NCI-H187 (cell line): Measurements from ENCODE around the gene TPR.
"Not testable (repeated sequence)": the region's sequence is repeated elsewhere in the genome, so short reads cannot be mapped to it uniquely, and the experiment has no call there.

Experiments used
- DNase-seq, 2 experiments: peaks; one replicate each; lab custom pipeline; 2025; lab: John Stamatoyannopoulos, UW

The TPR gene

DNA sequence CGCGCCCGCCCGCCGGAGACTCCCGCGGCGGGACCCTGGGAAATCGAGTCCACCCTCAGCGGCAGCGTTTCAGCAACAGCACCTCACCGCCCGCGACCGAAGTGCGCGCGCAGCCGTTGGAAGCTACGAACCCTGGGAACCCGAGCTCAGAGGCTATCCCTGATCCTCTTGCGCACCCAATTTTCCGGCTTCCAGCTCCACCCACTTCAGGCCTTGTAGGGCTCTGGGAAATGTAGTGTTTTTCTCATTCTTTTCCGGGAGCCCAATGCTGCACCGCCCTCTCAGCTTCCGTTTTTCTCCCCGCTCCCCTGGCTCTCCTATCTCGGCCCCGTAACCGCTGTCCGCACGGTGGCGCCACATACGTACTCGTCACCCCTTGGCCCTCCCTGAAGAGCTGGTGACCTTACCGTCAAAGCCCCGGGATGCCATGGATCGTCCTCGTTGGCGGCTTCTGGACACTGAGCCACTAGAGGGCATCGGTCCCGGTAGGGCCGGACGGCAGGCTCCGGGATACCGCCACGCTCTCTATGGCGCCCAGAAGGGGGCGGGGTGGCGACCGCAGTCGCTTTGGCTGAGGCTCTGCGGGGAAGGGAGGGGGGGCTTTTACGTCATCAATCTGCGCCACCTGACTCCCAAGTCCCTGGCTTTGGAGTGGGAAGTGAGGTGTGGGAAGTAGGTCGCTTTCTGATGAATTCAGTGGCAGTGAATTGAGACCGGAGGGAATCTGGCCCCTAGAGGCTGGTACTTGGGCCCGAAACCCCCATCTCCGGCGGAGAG, at the start of gene TPR, which contains the start of gene ODR4:
Gene TPR (minus strand): TSS at position 102 of the 777 bp plus-strand sequence. CDS start 225 bp downstream, outside the sequence.
Gene ODR4 (plus strand): TSS at position 687 of the 777 bp plus-strand sequence. CDS start 3,948 bp downstream, outside the sequence.
- DNase-seq: peak; percentile 100

DNA sequence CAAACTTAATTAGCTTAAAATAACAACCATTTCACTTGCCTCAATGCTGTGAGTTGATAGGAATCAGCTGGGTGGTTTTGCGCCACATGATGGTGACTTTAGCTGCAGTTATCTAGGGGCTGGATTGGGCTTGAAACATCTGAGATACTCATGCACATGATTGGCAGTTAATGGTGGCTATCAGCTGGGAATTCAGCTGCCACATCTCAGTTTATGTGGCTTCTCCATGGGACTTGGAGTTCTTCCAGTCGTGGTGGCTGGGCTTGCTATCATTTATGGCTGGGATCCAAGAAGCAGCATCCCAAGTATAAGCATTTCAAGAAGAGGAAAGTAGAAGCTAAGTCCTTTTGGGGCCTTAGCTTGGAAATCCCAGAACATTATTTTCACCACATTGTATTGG, 49.5 kb upstream of the TPR start:
- no peak for DNase-seq

DNA sequence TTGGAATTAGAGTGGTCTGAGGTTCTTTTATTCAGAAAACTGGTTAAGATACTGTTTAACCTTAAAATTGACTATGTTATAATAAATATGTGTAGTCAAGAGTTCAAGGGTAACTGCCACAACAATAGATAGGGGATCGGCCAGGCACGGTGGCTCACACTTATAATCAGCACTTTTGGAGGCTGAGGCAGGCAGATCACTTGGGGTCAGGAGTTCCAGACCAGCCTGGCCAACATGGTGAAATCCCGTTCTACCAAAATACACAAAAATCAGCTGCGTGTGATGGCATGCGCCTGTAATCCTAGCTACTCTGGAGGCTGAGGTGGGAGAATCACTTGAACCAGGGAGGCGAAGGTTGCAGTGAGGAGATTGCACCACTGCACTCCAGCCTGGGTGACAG, 46.4 kb upstream of the TPR start:
- DNase-seq: no peak

DNA sequence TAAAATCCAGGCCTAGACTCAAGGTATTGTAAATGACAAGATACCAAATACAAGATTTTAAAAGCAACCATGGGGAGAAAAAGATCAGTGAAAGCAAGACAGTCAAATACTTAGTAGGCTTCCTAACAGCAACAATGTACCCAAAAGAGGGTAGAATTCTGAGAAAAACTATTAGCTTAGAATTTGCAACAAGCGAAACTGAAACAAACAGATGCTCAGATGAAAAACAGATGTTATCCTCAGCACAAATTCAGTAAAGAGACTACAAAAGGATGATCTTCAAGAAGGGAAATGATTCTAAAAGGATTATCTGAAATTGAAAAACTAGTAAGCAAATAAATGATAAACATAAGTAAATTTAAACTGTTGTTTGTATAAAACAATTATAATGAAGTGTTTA, 45.9 kb upstream of the TPR start:
- DNase-seq: no peak

DNA sequence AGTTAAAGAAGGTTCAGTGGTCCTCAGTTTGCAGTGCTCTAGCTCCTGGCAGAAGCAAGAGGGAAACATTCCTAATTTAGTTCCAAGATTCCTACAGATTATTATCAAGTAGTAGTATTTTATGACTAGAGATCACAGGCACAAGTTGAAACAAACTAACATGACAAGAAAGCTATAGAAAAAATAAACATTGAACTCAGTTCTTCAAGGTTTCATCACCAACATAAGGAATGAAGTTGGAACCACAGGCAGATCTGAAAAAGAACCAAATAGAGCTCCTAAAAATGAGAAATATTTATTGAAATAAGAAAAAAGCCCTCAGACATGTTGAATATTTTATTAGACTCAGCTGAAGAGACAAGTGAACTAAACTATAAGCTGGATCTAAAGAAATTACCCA, 45.3 kb upstream of the TPR start:
- DNase-seq: no peak

DNA sequence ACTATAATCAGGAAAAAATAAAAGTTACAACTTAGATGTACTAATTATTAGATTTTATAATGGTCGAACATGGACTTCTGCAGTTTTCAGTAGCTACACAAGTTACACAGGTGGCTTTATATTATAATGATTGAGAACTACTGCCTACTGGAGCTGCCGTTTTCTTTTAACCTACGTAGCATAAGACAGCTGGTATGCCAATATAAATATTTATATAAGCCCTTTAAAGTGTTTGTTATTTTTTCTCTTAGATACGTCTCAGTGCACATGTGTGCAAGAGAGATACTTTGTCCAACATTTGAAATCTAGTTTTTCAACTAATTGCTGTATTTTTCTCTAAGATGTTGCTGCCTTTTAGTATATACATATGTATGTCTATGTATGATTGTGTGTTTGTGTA, 43.5 kb upstream of the TPR start:
- DNase-seq: no peak

DNA sequence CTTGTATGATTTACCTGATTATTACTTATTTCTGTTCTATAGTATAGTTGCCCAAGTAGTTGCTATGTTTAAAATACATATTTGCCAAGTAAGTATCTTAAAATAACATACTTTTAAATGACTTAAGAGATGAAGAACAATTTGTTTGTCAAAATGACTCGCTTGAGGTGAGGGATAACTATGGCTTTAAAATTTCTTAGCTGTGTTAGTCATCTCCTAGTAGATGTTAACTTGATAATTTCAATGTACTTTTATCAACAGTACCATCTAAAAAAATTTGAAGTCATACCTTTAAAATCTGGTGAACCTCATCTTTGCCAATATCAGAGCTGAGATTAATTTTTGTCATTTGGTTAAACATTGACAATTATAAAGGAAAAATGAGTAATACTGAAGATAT, 38.3 kb upstream of the TPR start:
- no peak for DNase-seq

DNA sequence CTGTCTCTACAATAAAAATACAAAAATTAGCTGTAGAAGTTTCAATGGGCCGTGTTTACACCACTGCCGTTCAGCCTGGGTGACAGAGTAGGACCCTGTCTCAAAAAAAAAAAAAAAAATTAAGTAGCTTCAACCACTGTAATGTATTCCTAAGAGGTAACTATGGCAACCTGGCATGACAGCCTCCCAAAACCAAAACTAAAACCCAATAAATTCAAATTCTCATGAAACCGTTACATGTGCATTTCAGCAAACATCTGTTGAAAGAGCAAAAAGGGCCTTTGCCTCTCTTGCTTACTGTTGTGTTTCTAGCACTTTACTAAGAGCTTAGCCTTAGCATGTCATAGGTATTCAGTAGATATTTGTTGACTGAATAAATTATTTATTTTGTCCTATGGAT, 34.0 kb upstream of the TPR start:
- no peak for DNase-seq

DNA sequence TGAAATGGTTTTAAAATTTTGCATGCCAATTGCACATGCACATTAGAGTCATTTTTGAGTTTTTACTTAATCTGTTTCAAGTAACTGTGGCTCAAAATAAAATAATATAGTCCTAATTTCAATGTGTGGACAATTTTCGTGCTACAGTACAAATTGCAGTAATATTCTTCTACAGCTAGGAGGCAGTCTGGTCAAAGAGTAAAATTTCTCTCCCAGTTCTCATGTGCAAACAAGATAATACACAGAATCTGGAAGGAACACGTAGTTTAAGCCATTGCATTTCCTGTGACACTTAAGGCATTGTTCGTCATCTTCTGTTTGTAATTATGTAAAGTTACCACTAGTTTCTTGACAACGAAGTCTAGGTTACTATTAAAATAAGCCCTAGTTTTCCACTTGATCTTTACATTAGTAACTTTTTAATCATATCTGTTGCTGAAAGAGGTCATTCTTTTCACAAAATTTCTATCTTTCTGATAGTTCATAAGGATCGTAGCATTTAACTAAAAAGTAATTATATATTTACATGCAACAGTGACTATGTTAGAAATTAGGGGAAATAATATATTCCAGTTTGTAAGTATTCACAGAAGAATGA, 29.5 kb upstream of the TPR start:
- DNase-seq: no peak

DNA sequence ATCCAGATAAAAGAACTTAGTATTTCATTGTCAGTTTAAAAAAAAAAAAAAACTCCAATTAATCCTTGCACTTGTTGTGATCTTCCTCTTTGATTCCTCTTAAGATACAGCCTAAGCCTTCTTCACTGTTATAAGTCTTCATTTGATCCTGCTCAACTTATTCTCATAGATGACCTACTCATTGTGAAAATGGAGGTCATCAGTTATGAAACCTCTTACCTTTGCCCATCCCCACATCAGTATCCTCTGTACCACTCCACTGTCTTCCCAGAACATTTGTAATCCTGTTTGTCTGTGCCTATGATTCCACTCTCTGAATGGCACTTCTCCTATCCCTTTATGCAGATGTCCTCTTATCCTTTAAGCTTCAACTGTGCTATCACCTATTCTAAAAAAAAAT, 28.6 kb upstream of the TPR start:
- DNase-seq: no peak

DNA sequence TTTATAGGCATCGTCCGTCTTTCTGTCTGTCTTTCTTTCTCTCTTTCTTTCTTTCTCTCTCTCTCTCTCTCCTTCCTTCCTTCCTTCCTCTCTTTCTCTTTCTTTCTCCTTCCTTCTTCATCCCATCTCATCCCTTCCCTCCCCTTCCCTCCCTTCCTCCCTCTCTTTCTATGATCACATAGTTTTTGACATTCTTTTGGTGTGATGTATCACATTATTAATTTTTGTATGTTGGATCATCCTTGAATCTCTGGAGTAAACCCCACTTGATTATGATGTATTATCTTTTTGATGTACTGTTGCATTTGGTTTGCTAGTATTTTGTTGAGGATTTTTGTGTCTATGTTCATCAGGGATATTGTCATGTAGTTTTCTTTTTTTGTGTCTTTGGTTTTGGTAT, 26.4 kb upstream of the TPR start:
- DNase-seq: not testable (repeated sequence)

DNA sequence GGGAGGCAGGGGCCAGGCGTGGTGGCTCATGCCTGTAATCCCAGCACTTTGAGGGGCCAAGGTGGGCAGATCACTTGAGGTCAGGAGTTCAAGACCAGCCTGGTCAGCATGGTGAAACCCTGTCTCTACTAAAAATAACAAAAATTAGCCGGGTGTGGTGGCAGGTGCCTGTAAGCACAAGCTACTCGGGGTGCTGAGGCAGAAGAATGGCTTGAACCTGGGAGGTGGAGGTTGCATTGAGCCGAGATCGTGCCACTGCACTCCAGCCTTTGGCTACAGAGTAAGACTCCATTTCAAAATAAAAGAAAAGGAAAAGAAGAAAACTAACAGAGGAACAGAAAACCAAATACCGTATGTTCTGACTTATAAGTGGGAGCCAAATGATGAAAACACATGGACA, 17.7 kb upstream of the TPR start:
- not testable (repeated sequence) for DNase-seq

DNA sequence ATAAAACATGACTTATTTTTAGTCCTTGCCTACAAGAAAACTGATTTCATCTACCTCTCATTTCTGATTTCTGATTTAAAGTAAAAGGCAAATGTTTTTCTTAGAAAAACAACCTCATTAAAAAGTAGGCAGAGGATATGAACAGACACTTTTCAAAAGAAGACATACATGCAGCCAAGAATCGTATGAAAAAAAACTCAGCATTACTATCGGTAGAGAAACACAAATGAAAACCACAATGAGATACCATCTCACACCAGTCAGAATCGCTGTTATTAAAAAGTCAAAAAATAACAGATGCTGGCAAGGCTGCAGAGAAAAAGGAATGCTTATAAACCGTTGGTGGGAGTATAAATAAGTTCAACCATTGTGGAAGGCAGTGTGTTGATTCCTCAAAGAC, 16.8 kb upstream of the TPR start:
- no peak for DNase-seq

DNA sequence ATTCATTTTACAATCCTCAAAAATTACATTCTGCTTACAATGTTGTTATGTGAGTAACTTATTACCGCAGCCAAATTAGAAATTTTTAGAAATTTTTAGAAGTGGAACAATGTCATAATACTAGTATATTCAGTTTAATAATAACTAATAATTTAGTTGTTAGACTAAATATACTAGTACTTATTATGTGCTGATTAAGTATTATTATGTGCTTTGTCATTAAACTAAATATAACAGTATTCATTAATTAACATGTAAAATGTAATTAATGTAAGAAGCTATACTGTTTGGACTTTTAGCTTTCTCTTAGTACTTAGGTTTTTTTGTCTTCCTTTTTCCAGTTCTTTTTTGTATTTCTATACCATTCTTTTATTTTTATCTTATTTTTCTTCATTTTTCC, 15.9 kb upstream of the TPR start:
- no peak for DNase-seq

DNA sequence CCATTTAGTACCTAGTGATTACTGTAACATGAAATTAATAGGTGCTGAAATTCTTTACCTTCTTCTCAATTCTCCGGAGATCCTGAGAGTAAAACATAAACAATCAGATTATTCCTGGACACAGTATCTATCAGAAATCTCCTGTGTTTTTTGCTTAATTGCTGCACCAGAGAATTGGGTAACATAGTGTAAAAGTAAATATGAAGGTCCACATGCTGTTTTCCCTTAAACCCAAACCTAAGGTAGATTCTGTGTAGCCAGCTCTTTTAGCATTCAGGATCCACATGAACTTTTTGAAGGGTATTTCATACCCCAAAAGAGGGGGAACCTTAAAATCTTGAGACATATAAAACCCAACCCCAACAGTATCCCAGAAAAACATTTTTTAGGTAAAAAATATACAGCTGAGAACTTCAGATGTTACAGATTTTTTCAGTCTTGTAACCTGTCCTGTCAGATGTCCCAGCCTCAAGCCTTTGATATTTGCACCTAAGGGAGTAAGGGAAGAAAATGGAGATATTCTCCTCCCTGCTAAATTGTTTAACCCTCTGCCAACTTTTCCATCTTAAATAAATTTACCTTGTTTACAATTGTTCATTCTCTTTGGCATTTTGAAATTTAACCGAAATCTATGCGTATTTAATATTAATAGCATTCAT, 11.8 kb upstream of the TPR start:
- no peak for DNase-seq

DNA sequence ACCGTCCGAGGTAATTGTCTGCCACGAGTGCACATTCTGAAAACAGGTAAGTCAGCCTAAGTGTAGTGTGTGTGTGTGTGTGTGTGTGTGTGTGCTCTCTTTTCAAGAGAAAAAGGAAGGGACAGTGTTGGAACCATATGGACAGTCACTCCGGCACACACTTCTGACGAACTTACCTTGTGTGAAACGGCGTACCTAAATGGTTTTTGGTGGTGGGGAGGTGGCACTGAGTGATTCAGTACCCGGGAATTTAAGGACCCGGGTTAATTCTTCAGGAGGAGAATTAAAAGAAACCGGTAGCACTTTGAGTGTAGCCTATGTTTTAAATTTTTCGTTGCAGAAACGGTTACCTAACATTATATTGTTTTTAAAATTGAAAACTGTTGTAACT, 871 bp upstream of the TPR start:
- DNase-seq: peak in 1 of 2 experiments; percentile 62

DNA sequence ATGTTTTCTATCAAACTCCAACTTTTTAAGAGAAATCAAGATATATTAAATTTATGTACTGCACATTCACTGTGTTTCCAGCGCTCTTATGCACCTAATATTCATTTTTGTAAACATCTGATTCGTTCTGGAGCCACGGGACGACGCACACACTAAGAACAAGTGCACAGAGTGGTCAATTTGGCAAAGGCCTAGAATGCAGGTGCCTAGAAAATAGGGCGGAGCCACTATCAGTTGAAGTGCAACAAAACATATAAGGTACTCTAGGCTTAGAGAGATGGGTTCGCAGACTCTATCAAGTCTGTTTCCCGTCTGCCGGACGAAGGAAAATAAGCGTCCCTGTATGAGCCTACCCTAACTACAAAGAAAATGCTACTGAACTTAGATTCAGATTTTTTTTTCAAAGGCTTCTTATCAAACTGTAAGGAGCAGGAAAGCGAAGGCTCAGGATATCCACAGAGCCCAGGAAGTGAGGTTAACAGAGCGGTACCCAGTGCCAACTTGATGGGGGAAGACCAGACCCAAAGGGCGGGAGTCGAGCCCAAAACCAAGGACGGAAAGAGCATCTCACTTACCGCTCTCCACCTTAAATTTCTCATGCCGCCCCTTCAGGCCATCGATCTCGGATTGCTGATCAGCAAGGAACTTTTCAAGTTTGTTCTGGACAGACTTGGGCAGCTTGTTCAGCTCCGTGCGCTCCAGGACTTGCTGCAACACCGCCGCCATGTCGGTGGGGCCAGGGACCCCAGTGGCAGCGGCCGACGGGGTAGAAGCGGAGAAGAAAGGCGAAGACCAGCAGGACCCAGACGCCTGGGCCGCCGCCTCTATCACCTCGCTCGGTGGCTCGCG, 526 bp downstream of the TPR start:
- DNase-seq: peak; percentile 38 to 86

DNA sequence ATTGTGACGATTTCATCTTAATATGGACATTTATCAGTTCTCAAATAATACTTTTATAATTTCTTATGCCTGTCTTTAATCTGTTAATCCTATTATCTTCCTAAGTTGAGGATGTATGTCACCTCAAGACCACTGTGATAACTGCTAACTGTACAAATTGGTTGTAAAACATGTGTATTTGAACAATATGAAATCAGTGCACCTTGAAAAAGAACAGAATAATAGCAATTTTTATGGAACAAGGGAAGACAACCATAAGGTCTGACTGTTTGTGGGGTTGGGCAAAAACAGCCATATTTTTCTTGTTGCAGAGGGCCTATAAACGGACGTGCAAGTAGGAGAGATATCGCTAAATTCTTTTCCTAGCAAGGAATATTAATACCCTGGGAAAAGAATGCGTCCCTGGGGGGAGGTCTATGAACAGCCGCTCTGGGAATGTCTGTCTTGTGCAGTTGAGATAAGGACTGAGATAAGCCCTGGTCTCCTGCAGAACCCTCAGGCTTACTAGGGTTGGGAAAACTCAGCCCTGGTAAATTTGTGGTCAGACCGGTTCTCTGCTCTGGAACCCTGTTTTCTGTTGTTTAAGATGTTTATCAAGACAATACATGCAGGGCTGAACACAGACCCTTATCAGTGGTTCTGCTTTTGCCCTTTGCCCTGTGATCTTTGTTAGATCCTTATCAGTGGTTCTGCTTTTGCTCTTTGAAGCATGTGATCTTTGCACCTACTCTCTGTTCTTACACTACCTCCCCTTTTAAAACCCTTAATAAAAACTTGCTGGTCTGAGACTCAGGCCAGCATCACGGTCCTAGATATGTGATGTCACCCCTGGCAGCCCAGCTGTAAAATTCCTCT, 27.0 kb downstream of the TPR start:
- not testable (repeated sequence) for DNase-seq

DNA sequence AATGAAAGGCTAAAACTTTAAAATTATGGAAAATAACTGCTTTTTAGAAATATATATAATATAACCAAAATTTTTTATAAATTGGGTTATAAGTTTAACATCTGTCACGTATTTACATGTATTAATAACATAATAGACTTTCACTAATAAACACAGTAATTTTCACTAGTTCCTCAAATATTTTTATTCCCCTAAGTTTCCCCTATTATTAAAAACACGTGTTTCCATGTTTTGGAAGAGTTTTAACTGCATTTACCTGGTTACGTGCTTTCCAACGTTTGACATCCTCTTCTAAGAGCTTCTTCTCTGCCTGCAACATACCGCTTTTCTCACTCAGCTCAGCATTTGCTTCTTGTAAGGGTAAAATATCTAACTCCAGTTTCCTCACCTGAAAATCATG, 34.3 kb downstream of the TPR start:
- no peak for DNase-seq

DNA sequence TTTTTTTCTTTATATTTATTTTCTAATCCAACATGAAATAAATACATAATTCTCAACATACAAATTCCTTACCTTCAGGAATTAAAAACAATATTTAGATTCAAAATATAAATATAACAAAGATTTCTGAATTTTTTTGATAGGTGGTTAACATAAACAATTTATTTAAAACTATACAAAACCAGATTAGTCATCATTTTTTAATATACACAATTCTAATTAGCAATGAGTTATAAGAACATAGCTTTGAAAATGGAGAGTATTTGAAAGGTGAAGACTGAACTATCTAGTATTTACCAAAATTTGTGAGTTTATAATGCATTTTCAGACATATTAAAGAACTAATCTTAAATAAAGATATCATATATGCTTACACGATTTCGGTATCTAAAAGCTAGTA, 37.5 kb downstream of the TPR start:
- DNase-seq: no peak

DNA sequence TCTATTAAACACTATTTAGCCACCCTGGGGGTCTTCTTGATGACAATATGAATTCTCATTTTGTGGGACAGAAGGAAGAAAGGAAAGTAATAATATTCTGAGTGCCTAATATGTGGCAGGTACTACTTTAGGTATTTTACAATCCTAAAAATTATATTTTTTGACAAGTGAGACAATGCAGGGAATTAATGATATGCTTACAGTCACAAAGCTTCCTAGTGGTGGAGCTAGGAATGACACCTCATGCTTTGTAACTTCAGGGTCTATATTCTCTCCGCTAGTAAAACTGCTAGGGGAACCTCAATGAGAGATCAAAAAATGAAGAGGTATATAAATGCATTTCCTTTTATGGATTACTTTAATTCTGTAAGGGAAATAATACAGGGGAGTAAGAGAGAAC, 44.3 kb downstream of the TPR start:
- no peak for DNase-seq
